ENCODE data around the gene CD72.

The CD72 gene

DNA sequence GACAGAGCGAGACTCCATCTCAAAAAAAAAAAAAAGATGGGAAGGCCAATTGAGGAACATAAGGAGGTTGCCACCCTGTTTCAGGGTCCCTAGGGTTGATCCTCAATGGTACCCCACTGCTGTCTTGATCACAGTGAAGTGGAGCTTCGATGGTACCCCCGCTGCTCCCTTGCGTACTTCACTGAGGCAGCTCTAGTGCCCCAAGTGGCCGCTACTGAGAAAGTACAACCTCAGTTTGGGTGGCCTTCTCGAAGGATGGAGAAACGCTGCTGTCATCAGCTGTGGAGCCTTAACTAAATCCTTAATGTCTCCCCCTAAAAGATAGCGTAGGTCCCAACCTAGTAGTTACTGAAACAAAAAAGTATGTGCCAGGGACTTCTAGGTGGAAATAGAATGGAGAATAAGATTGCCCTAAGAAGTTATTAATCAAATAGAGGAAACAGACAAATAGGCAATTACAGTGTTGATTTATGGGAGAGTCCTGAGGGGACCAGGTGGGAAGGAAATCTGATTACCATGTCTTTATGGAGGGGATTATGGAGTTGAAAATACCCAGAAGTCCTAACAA, 6.9 kb downstream of the CD72 start:
- peak; percentile 48 for DNase-seq
- Histone ChIP-seq H3K27me3 (replicated peaks; ENCODE audit: insufficient read depth, low read length) (no peaks in the 10 kb centered on the region), H3F3A (ENCODE audit: insufficient read depth, low read length) (no peaks in the 10 kb centered on the region), H3K4me2 (ENCODE audit: low read depth, low read length) (no peak overlapping the region), H3K79me2 (ENCODE audit: low read length) (peaks cover 7% of the 10 kb centered on the region), H3K27ac (ENCODE audit: low read length) (no peak overlapping the region), H2AFZ (ENCODE audit: low read length) (no peak overlapping the region), H4K20me1 (ENCODE audit: insufficient read depth, low read length) (no peaks in the 10 kb centered on the region), H3K4me1 (ENCODE audit: low read length) (peaks cover 6% of the 10 kb centered on the region), H3K36me3 (replicated peaks; ENCODE audit: insufficient read depth, low read length) (no peaks in the 10 kb centered on the region), H3K9me3 (replicated peaks; ENCODE audit: insufficient read depth, low read length) (no peaks in the 10 kb centered on the region), H3K9me2 (replicated peaks; ENCODE audit: insufficient read depth, low read length) (no peaks in the 10 kb centered on the region), H3K4me3 (ENCODE audit: low read length) (no peak overlapping the region), H3K9ac (ENCODE audit: low read length) (no peak overlapping the region)
- no peak for TF ChIP-seq EZH2 (optimal IDR thresholded peaks at IDR 0.05; ENCODE audit: low read depth, low read length)
- TF ChIP-seq, protein P1, sequence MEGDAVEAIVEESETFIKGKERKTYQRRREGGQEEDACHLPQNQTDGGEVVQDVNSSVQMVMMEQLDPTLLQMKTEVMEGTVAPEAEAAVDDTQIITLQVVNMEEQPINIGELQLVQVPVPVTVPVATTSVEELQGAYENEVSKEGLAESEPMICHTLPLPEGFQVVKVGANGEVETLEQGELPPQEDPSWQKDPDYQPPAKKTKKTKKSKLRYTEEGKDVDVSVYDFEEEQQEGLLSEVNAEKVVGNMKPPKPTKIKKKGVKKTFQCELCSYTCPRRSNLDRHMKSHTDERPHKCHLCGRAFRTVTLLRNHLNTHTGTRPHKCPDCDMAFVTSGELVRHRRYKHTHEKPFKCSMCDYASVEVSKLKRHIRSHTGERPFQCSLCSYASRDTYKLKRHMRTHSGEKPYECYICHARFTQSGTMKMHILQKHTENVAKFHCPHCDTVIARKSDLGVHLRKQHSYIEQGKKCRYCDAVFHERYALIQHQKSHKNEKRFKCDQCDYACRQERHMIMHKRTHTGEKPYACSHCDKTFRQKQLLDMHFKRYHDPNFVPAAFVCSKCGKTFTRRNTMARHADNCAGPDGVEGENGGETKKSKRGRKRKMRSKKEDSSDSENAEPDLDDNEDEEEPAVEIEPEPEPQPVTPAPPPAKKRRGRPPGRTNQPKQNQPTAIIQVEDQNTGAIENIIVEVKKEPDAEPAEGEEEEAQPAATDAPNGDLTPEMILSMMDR (IDR thresholded peaks at IDR 0.05; ENCODE audit: low read length), result peak; percentile 65

DNA sequence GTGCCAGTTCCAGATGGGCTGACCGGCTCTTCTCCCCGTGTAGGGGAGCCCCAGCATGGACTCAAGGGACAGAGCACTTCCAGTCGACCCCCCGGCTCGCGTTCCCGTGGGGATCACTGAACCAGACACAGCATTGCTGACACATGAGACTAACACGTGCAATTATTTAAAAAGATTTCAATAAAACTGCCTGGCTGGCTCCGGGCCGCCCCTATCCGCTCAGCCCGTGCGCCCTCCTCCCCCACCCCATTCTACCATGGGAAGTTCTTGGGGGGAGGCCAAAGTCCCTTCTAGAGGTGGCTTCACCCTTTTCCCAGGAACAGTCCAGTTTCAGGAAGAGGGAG, 8.4 kb downstream of the CD72 start:
- Histone ChIP-seq H3K4me3 (ENCODE audit: low read length) (no peak overlapping the region), H3K9ac (ENCODE audit: low read length) (no peak overlapping the region), H3K4me1 (ENCODE audit: low read length) (peaks cover 9% of the 10 kb centered on the region), H3K27me3 (replicated peaks; ENCODE audit: insufficient read depth, low read length) (no peaks in the 10 kb centered on the region), H3K4me2 (ENCODE audit: low read depth, low read length) (no peak overlapping the region), H2AFZ (ENCODE audit: low read length) (no peak overlapping the region), H3K9me2 (replicated peaks; ENCODE audit: insufficient read depth, low read length) (no peaks in the 10 kb centered on the region), H4K20me1 (ENCODE audit: insufficient read depth, low read length) (no peaks in the 10 kb centered on the region), H3F3A (ENCODE audit: insufficient read depth, low read length) (peaks cover 2% of the 10 kb centered on the region), H3K27ac (ENCODE audit: low read length) (no peak overlapping the region), H3K79me2 (ENCODE audit: low read length) (peaks cover 15% of the 10 kb centered on the region), H3K9me3 (replicated peaks; ENCODE audit: insufficient read depth, low read length) (no peaks in the 10 kb centered on the region), H3K36me3 (replicated peaks; ENCODE audit: insufficient read depth, low read length) (no peaks in the 10 kb centered on the region)
- DNase-seq, result no peak
- TF ChIP-seq EZH2 (optimal IDR thresholded peaks at IDR 0.05; ENCODE audit: low read depth, low read length), result no peak

DNA sequence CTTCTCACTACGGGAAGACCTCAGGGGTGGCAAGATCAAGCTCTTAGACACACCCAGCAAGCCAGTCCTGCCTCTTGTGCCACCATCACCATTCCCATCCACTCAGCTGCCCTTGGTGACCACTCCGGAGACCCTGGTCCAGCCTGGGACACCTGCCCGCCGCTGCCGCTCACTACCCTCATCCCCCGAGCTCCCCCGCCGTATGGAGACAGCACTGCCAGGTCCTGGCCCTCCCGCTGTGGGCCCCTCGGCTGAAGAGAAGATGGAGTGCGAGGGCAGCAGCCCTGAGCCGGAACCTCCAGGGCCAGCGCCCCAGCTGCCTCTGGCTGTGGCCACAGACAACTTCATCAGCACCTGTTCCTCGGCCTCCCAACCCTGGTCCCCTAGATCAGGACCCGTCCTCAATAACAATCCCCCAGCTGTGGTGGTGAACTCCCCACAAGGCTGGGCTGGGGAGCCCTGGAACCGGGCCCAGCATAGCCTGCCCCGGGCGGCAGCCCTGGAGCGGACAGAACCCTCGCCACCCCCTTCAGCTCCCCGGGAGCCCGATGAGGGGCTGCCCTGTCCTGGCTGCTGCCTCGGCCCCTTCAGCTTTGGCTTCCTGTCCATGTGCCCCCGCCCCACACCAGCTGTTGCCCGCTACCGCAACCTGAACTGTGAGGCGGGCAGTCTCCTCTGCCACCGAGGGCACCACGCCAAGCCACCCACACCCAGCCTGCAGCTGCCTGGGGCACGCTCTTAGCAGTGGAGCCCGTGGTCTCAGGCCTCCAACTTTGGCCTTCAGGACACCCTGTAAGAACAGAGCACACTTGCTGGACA, 9.0 kb downstream of the CD72 start:
- Histone ChIP-seq H3K79me2 (ENCODE audit: low read length) (peaks cover 15% of the 10 kb centered on the region), H2AFZ (ENCODE audit: low read length) (no peak overlapping the region), H3F3A (ENCODE audit: insufficient read depth, low read length) (peaks cover 6% of the 10 kb centered on the region), H3K4me2 (ENCODE audit: low read depth, low read length) (no peak overlapping the region), H3K9me3 (replicated peaks; ENCODE audit: insufficient read depth, low read length) (no peaks in the 10 kb centered on the region), H3K9ac (ENCODE audit: low read length) (no peak overlapping the region), H3K27ac (ENCODE audit: low read length) (no peak overlapping the region), H3K36me3 (replicated peaks; ENCODE audit: insufficient read depth, low read length) (no peaks in the 10 kb centered on the region), H3K27me3 (replicated peaks; ENCODE audit: insufficient read depth, low read length) (no peaks in the 10 kb centered on the region), H3K9me2 (replicated peaks; ENCODE audit: insufficient read depth, low read length) (no peaks in the 10 kb centered on the region), H3K4me1 (ENCODE audit: low read length) (peaks cover 9% of the 10 kb centered on the region), H4K20me1 (ENCODE audit: insufficient read depth, low read length) (no peaks in the 10 kb centered on the region), H3K4me3 (ENCODE audit: low read length) (no peak overlapping the region)
- TF ChIP-seq, protein P1 (IDR thresholded peaks at IDR 0.05; ENCODE audit: low read length), result no peak
- no peak for DNase-seq

DNA sequence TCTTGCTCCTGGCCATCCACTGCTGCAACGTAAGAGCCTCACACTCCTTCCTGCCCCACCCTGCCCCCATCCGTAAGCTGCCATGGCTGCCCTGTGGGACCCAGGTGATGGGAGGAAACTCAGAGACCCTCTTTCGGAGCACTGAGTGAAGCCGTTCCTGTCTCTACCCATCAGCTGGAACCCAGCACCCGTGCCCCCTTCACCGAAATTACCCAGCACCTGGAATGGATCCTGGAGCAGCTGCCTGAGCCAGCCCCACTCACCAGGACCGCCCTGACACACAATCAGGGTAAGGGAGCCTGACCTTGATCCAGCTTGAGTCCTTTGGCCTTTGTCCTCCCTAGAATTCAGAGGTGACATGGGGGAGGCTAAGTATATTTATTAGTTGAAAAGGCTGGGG, 10.0 kb downstream of the CD72 start:
- no peak overlapping the region for H3K27ac ChIP-seq (ENCODE audit: low read length)
- H3K79me2 ChIP-seq (ENCODE audit: low read length), result peaks cover 15% of the 10 kb centered on the region
- no peaks in the 10 kb centered on the region for H3K9me2 ChIP-seq (replicated peaks; ENCODE audit: insufficient read depth, low read length)

More for the DNA sequence above, 10.0 kb downstream of the CD72 start:
- Histone ChIP-seq H3K4me3 (ENCODE audit: low read length) (no peak overlapping the region), H3K4me1 (ENCODE audit: low read length) (peaks cover 14% of the 10 kb centered on the region), H3K27me3 (replicated peaks; ENCODE audit: insufficient read depth, low read length) (no peaks in the 10 kb centered on the region), H4K20me1 (ENCODE audit: insufficient read depth, low read length) (no peaks in the 10 kb centered on the region), H3F3A (ENCODE audit: insufficient read depth, low read length) (peaks cover 6% of the 10 kb centered on the region), H3K9me3 (replicated peaks; ENCODE audit: insufficient read depth, low read length) (no peaks in the 10 kb centered on the region), H3K4me2 (ENCODE audit: low read depth, low read length) (no peak overlapping the region), H3K9ac (ENCODE audit: low read length) (no peak overlapping the region), H3K36me3 (replicated peaks; ENCODE audit: insufficient read depth, low read length) (no peaks in the 10 kb centered on the region), H2AFZ (ENCODE audit: low read length) (no peak overlapping the region)
- TF ChIP-seq EZH2 (optimal IDR thresholded peaks at IDR 0.05; ENCODE audit: low read depth, low read length) (no peak), EZH2phosphoT487 (IDR thresholded peaks at IDR 0.05; ENCODE audit: low read length) (no peak)
- TF ChIP-seq, protein P1 (IDR thresholded peaks at IDR 0.05; ENCODE audit: low read length), result no peak
- DNase-seq, result no peak
